Epithelial cell of proximal tubule (primary cell): ENCODE data around the gene DENND1A. TPM values are rescaled to one million over a fixed set of nuclear protein-coding genes. Genes with fewer than 3 reads are reported as not detected.

Experiments used
- DNase-seq: peaks from one replicate; pipeline ENCODE4 v3.0.0-alpha.2; 2011; ENCODE audit warnings: low read depth
- H3K4me3 ChIP-seq: 2 replicates; pipeline ENCODE4 v1.5.1; 2011; ENCODE audit warnings: low read depth, mild to moderate bottlenecking, low read length
- CTCF ChIP-seq: conservative IDR thresholded peaks from 2 replicates; pipeline ENCODE4 v1.5.1; 2012; ENCODE audit warnings: low read depth, mild to moderate bottlenecking, low read length
- total RNA-seq: library from RNA; depleted of rRNA; stranded (reverse); fragments of >200 nt; gene quantifications from 2 replicates; pipeline ENCODE4 v1.2.3, GENCODE V29; 2015

Gene DENND1A
- total RNA-seq, 1 donor from 2014 or later: 26.6 TPM

GRCh38 chr9:123511326-123512277 lies 418.3 kb downstream of the DENND1A start:
- H3K4me3 ChIP-seq: no peak overlapping the region
- DNase-seq: no peak
- TF ChIP-seq CTCF: no peak

- DNase-seq: no peak
- no peak for TF ChIP-seq CTCF
- H3K4me3 ChIP-seq: no peak overlapping the region
Measured at GRCh38 chr9:123509646-123510045, 420.3 kb downstream of the DENND1A start.

- no peak for TF ChIP-seq CTCF
- no peak overlapping the region for H3K4me3 ChIP-seq
- no peak for DNase-seq
Measured at GRCh38 chr9:123508048-123508447, 421.9 kb downstream of the DENND1A start.

GRCh38 chr9:123505496-123505895 lies 424.4 kb downstream of the DENND1A start:
- TF ChIP-seq CTCF: no peak
- DNase-seq: no peak
- H3K4me3 ChIP-seq: no peak overlapping the region

- no peak for DNase-seq
- no peak overlapping the region for H3K4me3 ChIP-seq
- no peak for TF ChIP-seq CTCF
Measured at GRCh38 chr9:123500336-123500735, 429.6 kb downstream of the DENND1A start.

- no peak overlapping the region for H3K4me3 ChIP-seq
- TF ChIP-seq CTCF: no peak
- DNase-seq: no peak
Measured at GRCh38 chr9:123497830-123498229, 432.1 kb downstream of the DENND1A start.

GRCh38 chr9:123495731-123496130 lies 434.2 kb downstream of the DENND1A start:
- no peak for TF ChIP-seq CTCF

More at GRCh38 chr9:123495731-123496130, 434.2 kb downstream of the DENND1A start:
- no peak for DNase-seq
- H3K4me3 ChIP-seq: no peak overlapping the region
